Measurements from ENCODE around the gene RUFY1. TPM values are rescaled to one million over a fixed set of nuclear protein-coding genes. Genes with fewer than 3 reads are reported as not detected.

Gene RUFY1
- total RNA-seq, 4 donors from 2014 or later = 37.7 to 98.5 (median 52.7) TPM

GRCh38 chr5:179601871-179602625 lies 51.7 kb downstream of the RUFY1 start:
- Histone ChIP-seq H3K27ac (no peak overlapping the region), H3K9me3 (no peaks in the 10 kb centered on the region), H3K4me3 (no peak overlapping the region), H3K4me1 (peaks cover 5 to 13% (median 10%) of the 10 kb centered on the region in 4 donors), H3K27me3 (no peaks in the 10 kb centered on the region), H3K36me3 (peaks cover 0 to 43% (median 16%) of the 10 kb centered on the region in 4 donors)
- 79 to 92% methylated on average over 2 to 18 of the region's 18 CpGs for WGBS, 2 donors (ENCODE audit: low coverage in 1 of 2)
- TF ChIP-seq POLR2A (IDR thresholded peaks at IDR 0.05) (no peak), CTCF (IDR thresholded peaks at IDR 0.05) (no peak), EP300 (IDR thresholded peaks at IDR 0.05; ENCODE audit: low read depth) (no peak), POLR2AphosphoS5 (IDR thresholded peaks at IDR 0.05) (no peak)
- intact Hi-C loops (cut with DNase I; ENCODE audit: low total_unique reads) (no loop called here), in situ Hi-C loops (cut with MboI; ENCODE audit: low pct_ligation_motif_present in 1 of 4, low pct_unique_long_range_greater_than_20kb in 1 of 4, low sequenced_read_pairs in 3 of 4) (no loop called here)
- no peak for DNase-seq

- Histone ChIP-seq H3K9me3 (no peaks in the 10 kb centered on the region), H3K36me3 (peaks cover 0 to 32% (median 10%) of the 10 kb centered on the region in 4 donors), H3K27me3 (no peaks in the 10 kb centered on the region), H3K27ac (no peak overlapping the region), H3K4me1 (peaks cover 5 to 15% (median 10%) of the 10 kb centered on the region in 4 donors), H3K4me3 (no peak overlapping the region)
- DNase-seq = no peak
- in situ Hi-C loops (cut with MboI; ENCODE audit: low pct_ligation_motif_present in 1 of 4, low pct_unique_long_range_greater_than_20kb in 1 of 4, low sequenced_read_pairs in 3 of 4) (no loop called here), intact Hi-C loops (cut with DNase I; ENCODE audit: low total_unique reads) (no loop called here)
- no peak for TF ChIP-seq EP300 (IDR thresholded peaks at IDR 0.05; ENCODE audit: low read depth)
- TF ChIP-seq POLR2A (IDR thresholded peaks at IDR 0.05) = no peak
- no peak for TF ChIP-seq CTCF (IDR thresholded peaks at IDR 0.05)
- no peak for TF ChIP-seq POLR2AphosphoS5 (IDR thresholded peaks at IDR 0.05)
- WGBS, 2 donors (ENCODE audit: low coverage in 1 of 2) = 92% methylated on average over 12 of the region's 12 CpGs; no CpG with 5 or more reads in 1 of the 2 donors
Measured at GRCh38 chr5:179603308-179603707, 53.0 kb downstream of the RUFY1 start.

GRCh38 chr5:179605026-179605833 lies 54.9 kb downstream of the RUFY1 start:
- peaks cover 0 to 21% (median 8%) of the 10 kb centered on the region in 4 donors for H3K36me3 ChIP-seq
- intact Hi-C loops (cut with DNase I; ENCODE audit: low total_unique reads) (no loop called here), in situ Hi-C loops (cut with MboI; ENCODE audit: low pct_ligation_motif_present in 1 of 4, low pct_unique_long_range_greater_than_20kb in 1 of 4, low sequenced_read_pairs in 3 of 4) (no loop called here)
- H3K4me3 ChIP-seq = no peak overlapping the region
- no peaks in the 10 kb centered on the region for H3K9me3 ChIP-seq
- no peak for DNase-seq
- no peaks in the 10 kb centered on the region for H3K27me3 ChIP-seq
- WGBS, 2 donors (ENCODE audit: low coverage in 1 of 2) = 73 to 90% methylated on average over 3 to 10 of the region's 10 CpGs
- peak overlapping the region; percentile 49 to 78 (median 72) for H3K27ac ChIP-seq
- TF ChIP-seq POLR2AphosphoS5 (IDR thresholded peaks at IDR 0.05) (peak in 1 of 3 donors; percentile 15), CTCF (IDR thresholded peaks at IDR 0.05) (no peak)
- H3K4me1 ChIP-seq = peaks cover 5 to 15% (median 10%) of the 10 kb centered on the region in 4 donors

Measured in transverse colon (tissue), 4 donors.